Measurements from ENCODE around the gene AUTS2.

The AUTS2 gene

GRCh38 chr7:70132852-70133690 lies 534.8 kb downstream of the AUTS2 start:
- DNase-seq (ENCODE audit: low read depth) = no peak

- DNase-seq (ENCODE audit: low read depth) = no peak
These were observed 535.9 kb downstream of the AUTS2 start for GRCh38 chr7:70134029-70134770.

GRCh38 chr7:70135656-70136055 lies 537.4 kb downstream of the AUTS2 start:
- DNase-seq (ENCODE audit: low read depth) = no peak

- DNase-seq (ENCODE audit: low read depth) = no peak
These were observed 538.9 kb downstream of the AUTS2 start for GRCh38 chr7:70137126-70137525.

- DNase-seq (ENCODE audit: low read depth) = no peak
These were observed 544.1 kb downstream of the AUTS2 start for GRCh38 chr7:70142247-70142932.

- no peak for DNase-seq (ENCODE audit: low read depth)
These were observed 545.1 kb downstream of the AUTS2 start for GRCh38 chr7:70143075-70144044.

- DNase-seq (ENCODE audit: low read depth) = no peak
These were observed 550.7 kb downstream of the AUTS2 start for GRCh38 chr7:70148997-70149396.

GRCh38 chr7:70152313-70152712 lies 554.0 kb downstream of the AUTS2 start:
- no peak for DNase-seq (ENCODE audit: low read depth)

GRCh38 chr7:70153933-70154332 lies 555.7 kb downstream of the AUTS2 start:
- DNase-seq (ENCODE audit: low read depth) = no peak

GRCh38 chr7:70154521-70155180 lies 556.4 kb downstream of the AUTS2 start:
- no peak for DNase-seq (ENCODE audit: low read depth)

GRCh38 chr7:70156057-70156456 lies 557.8 kb downstream of the AUTS2 start:
- DNase-seq (ENCODE audit: low read depth) = no peak

GRCh38 chr7:70159121-70159520 lies 560.8 kb downstream of the AUTS2 start:
- no peak for DNase-seq (ENCODE audit: low read depth)

- DNase-seq (ENCODE audit: low read depth) = no peak
These were observed 567.3 kb downstream of the AUTS2 start for GRCh38 chr7:70165477-70166170.

GRCh38 chr7:70171369-70171920 lies 573.2 kb downstream of the AUTS2 start:
- DNase-seq (ENCODE audit: low read depth) = no peak

- DNase-seq (ENCODE audit: low read depth) = no peak
These were observed 578.9 kb downstream of the AUTS2 start for GRCh38 chr7:70177166-70177565.

GRCh38 chr7:70178211-70178610 lies 579.9 kb downstream of the AUTS2 start:
- DNase-seq (ENCODE audit: low read depth) = no peak

- DNase-seq (ENCODE audit: low read depth) = peak; percentile 12
These were observed 580.5 kb downstream of the AUTS2 start for GRCh38 chr7:70178787-70179186.

GRCh38 chr7:70182521-70182920 lies 584.2 kb downstream of the AUTS2 start:
- no peak for DNase-seq (ENCODE audit: low read depth)

- no peak for DNase-seq (ENCODE audit: low read depth)
These were observed 585.0 kb downstream of the AUTS2 start for GRCh38 chr7:70183278-70183677.

Measured in ELR (cell line).